Brain microvascular endothelial cell (primary cell): ENCODE results near the gene PPFIA4.

Experiments used
- DNase-seq: peaks from one replicate; pipeline ENCODE4 v3.0.0-alpha.2; 2020
- H3K27ac ChIP-seq: fragments of 250-450 bp; sonication (Bioruptor Pico); 2 replicates; pipeline ENCODE4 v1.5.1; 2020; ENCODE audit warnings: mild to moderate bottlenecking, moderate library complexity
- H3K27me3 ChIP-seq: fragments of 250-450 bp; sonication (Bioruptor Pico); replicated peaks from 2 replicates; pipeline ENCODE4 v1.5.1; 2020; ENCODE audit warnings: mild to moderate bottlenecking
- H3K36me3 ChIP-seq: fragments of 250-450 bp; sonication (Bioruptor Pico); replicated peaks from 2 replicates; pipeline ENCODE4 v1.5.1; 2020; ENCODE audit warnings: mild to moderate bottlenecking
- H3K4me3 ChIP-seq: 2 replicates; pipeline ENCODE4 v1.5.1; 2011; ENCODE audit warnings: low read depth, mild to moderate bottlenecking, control low read depth, low read length, moderate library complexity
- in situ Hi-C: cut with HindIII; loops from 2 replicates; pipeline ENCODE4 v1.10.0; 2017; ENCODE audit warnings: low sequenced_read_pairs, low pct_ligation_motif_present
- TF ChIP-seq, protein P1 (sequence below): IDR thresholded peaks from 2 replicates; pipeline ENCODE4 v1.5.1; 2011; ENCODE audit warnings: low read depth, mild to moderate bottlenecking, moderate library complexity, low read length, control low read depth, inconsistent platforms; ENCODE audit errors: missing control alignments

Gene PPFIA4

GRCh38 chr1:203049576-203050180, 23.4 kb downstream of the PPFIA4 start:
- TF ChIP-seq, protein P1, sequence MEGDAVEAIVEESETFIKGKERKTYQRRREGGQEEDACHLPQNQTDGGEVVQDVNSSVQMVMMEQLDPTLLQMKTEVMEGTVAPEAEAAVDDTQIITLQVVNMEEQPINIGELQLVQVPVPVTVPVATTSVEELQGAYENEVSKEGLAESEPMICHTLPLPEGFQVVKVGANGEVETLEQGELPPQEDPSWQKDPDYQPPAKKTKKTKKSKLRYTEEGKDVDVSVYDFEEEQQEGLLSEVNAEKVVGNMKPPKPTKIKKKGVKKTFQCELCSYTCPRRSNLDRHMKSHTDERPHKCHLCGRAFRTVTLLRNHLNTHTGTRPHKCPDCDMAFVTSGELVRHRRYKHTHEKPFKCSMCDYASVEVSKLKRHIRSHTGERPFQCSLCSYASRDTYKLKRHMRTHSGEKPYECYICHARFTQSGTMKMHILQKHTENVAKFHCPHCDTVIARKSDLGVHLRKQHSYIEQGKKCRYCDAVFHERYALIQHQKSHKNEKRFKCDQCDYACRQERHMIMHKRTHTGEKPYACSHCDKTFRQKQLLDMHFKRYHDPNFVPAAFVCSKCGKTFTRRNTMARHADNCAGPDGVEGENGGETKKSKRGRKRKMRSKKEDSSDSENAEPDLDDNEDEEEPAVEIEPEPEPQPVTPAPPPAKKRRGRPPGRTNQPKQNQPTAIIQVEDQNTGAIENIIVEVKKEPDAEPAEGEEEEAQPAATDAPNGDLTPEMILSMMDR: no peak
- H3K36me3 ChIP-seq: no peaks in the 10 kb centered on the region
- in situ Hi-C loops: no loop called here
- H3K27ac ChIP-seq: no peak overlapping the region
- no peak for DNase-seq
- H3K27me3 ChIP-seq: peaks cover 4% of the 10 kb centered on the region
- no peak overlapping the region for H3K4me3 ChIP-seq

- H3K27me3 ChIP-seq: peaks cover 4% of the 10 kb centered on the region
- no peak for DNase-seq
- no peak overlapping the region for H3K4me3 ChIP-seq
- in situ Hi-C loops: no loop called here
- H3K27ac ChIP-seq: no peak overlapping the region
- TF ChIP-seq, protein P1: no peak
- no peaks in the 10 kb centered on the region for H3K36me3 ChIP-seq
Measured at GRCh38 chr1:203050826-203051225, 24.5 kb downstream of the PPFIA4 start.

GRCh38 chr1:203051841-203052324, 25.6 kb downstream of the PPFIA4 start:
- no peak for DNase-seq
- no peaks in the 10 kb centered on the region for H3K36me3 ChIP-seq
- TF ChIP-seq, protein P1: no peak
- in situ Hi-C loops: no loop called here
- no peak overlapping the region for H3K4me3 ChIP-seq
- H3K27me3 ChIP-seq: peaks cover 4% of the 10 kb centered on the region
- no peak overlapping the region for H3K27ac ChIP-seq

DNA sequence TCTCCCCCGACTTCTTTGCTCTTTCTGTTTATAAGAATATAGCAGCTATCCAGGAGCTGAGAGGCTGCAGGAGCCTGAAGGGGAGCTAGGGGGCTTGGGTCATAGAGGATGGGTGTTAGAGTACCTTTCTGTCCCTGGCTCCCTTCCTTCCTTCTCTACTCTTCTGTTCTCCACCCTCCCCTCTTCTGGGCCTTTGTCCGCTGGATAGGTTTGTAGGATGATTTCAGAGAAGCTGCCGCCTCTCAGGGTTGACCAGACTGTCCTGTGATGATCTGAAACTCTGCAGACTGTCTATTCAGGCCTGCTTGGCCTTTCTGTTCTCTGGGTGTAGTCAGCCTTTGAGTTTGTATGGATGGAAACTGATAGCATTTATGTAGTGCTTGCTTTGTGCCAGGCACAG, 26.3 kb downstream of the PPFIA4 start:
- in situ Hi-C loops: no loop called here
- Histone ChIP-seq H3K36me3 (no peaks in the 10 kb centered on the region), H3K27me3 (peaks cover 5% of the 10 kb centered on the region), H3K4me3 (no peak overlapping the region), H3K27ac (no peak overlapping the region)
- TF ChIP-seq, protein P1: no peak
- DNase-seq: no peak

DNA sequence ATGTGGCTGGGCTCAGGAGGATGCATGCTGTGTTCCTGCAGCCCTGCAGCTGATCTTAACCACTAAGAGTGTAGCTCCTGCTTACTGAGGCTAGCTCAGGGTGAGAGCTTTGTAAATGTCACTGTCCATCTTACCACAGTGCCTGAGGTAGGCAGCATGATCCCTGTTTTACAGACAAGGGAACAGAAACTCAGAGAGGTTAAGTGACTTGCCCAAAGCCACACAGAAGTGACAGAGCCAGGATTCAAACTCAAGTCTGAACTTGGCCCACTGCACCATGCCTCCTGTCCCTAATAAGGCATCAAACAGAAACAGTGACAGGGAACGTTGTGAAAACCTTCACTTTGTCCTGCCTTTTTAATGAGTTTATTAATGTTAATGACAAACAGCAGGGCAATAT, 27.9 kb downstream of the PPFIA4 start:
- TF ChIP-seq, protein P1: no peak

GRCh38 chr1:203054642-203055041, 28.4 kb downstream of the PPFIA4 start:
- TF ChIP-seq, protein P1: no peak
- H3K4me3 ChIP-seq: no peak overlapping the region
- in situ Hi-C loops: no loop called here
- DNase-seq: no peak
- no peaks in the 10 kb centered on the region for H3K36me3 ChIP-seq
- H3K27ac ChIP-seq: no peak overlapping the region
- H3K27me3 ChIP-seq: peaks cover 9% of the 10 kb centered on the region

More for the DNA sequence above, 27.9 kb downstream of the PPFIA4 start:
- Histone ChIP-seq H3K27me3 (peaks cover 9% of the 10 kb centered on the region), H3K4me3 (no peak overlapping the region), H3K36me3 (no peaks in the 10 kb centered on the region), H3K27ac (no peak overlapping the region)
- DNase-seq: no peak
- in situ Hi-C loops: no loop called here
